ENCODE data around the gene ITPR1.
"Not testable (repeated sequence)": the region's sequence is repeated elsewhere in the genome, so short reads cannot be mapped to it uniquely, and the experiment has no call there.

ITPR1 gene

DNA sequence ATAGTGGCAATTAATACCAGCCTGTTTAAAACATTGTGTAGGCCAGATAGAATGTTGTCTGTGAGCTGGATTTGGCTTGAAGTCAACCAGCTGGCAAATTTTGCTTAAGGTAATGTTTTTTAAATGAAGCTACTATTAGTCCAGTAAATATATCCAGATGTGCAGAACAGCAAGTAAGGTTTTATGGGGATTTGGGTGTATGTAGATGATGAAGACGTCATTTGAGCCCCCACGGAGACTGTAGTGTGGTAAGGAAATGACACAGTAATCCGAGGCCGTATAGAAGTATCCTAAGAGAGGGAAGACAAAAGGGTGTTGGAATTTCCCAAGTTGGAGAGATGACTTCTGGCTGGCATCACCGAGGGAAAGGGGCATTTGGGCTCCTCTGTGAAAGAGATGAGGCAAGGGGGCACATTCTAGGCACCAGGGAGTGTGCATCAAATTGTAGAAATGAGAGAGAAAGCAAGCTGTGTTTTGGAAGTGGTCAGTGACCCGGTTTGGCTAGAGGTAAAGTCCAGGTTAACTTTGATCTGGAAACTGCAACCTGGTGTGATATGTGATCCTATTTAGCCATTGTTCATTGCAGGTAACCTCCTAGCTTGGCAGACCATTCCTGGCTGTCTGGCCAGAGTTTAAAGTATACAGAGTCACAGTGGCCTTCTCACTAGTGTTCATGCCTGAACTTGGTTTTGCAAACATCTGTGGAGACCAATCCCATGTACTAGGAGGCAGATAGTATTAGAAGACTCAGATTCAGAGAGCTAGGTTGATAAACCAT, 104.2 kb downstream of the ITPR1 start:
- DNase-seq (ENCODE audit: insufficient read length, low spot score) (no peak), FAIRE-seq (no peak)
- TF ChIP-seq, protein P1, sequence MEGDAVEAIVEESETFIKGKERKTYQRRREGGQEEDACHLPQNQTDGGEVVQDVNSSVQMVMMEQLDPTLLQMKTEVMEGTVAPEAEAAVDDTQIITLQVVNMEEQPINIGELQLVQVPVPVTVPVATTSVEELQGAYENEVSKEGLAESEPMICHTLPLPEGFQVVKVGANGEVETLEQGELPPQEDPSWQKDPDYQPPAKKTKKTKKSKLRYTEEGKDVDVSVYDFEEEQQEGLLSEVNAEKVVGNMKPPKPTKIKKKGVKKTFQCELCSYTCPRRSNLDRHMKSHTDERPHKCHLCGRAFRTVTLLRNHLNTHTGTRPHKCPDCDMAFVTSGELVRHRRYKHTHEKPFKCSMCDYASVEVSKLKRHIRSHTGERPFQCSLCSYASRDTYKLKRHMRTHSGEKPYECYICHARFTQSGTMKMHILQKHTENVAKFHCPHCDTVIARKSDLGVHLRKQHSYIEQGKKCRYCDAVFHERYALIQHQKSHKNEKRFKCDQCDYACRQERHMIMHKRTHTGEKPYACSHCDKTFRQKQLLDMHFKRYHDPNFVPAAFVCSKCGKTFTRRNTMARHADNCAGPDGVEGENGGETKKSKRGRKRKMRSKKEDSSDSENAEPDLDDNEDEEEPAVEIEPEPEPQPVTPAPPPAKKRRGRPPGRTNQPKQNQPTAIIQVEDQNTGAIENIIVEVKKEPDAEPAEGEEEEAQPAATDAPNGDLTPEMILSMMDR (IDR thresholded peaks at IDR 0.05; ENCODE audit: insufficient read depth, missing control alignments), result no peak

DNA sequence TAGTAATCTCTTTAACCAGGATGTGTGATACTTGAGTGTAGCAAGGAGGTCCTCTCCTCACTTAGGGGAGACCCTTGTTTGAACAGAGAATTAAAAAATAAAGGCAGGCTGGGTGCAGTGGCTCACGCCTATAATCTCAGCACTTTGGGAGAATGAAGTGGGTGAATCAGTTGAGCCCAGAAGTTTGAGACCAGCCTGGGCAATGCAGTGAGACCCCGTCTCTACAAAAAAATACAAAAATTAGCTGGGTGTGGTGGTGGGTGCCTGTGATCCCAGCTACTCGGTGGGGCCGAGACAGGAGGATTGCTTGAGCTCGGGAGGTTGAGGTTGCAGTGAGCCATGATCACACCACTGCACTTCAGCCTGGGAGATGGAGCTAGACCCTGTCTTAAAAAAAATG, 105.1 kb downstream of the ITPR1 start:
- not testable (repeated sequence) for FAIRE-seq; DNase-seq (ENCODE audit: insufficient read length, low spot score)

DNA sequence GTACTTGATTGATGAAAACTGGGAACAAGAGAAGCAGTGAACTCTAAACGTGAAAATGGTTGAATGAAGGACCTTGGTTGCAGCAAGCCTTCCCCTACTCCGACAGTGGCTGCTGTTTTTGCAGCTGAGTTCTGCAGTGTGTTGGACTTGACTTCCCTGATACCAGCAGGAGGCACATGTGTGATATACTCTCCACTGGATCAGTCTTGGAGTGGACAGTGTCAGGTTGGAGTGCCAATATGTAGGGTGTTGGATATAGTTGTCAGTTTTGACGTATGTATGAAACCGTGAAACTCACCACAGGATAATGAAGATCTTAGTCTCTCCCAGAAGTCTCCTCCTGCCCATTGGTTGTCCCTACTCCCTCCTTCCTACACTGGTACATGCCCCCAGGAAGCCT, 106.5 kb downstream of the ITPR1 start:
- FAIRE-seq (no peak), DNase-seq (ENCODE audit: insufficient read length, low spot score) (no peak)
- TF ChIP-seq, protein P1 (IDR thresholded peaks at IDR 0.05; ENCODE audit: insufficient read depth, missing control alignments), result no peak

DNA sequence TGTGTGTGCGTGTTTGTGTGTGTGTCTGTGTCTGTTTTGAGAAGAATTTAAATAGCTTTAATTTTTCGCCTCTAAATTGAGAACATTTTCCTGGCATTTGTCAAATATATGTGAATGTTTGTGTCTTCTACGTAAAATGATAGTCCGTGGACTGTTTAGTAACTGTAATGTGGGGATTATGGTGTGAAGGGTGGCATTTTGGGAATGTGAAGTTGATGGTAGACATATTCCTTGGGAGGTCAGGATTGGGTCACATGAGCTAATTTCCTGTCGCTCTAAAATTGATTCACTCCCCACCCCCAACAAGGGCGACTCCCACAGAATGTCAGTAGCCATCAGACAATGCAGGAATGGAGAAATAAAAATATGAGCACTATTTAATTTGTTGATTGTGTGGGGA, 107.3 kb downstream of the ITPR1 start:
- no peak for FAIRE-seq
- TF ChIP-seq, protein P1 (IDR thresholded peaks at IDR 0.05; ENCODE audit: insufficient read depth, missing control alignments), result no peak
- no peak for DNase-seq (ENCODE audit: insufficient read length, low spot score)

DNA sequence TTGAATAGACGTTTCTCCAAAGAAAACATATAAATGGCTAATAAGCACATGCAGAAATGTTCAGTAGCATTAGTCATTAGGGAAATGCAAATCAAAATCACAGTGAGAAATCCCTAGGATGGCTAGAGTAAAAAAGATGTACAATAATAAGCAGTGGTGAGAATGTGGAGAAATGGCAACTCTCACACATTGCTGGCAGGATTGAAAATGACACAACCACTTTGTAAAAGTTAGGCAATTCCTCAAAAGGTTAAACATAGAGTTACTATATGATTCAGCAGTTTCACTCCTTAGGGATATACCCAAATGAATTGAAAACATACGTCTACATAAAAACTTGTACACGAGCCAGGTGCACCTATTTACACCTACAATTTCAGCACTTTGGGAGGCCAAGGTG, 108.7 kb downstream of the ITPR1 start:
- FAIRE-seq, result no peak
- no peak for DNase-seq (ENCODE audit: insufficient read length, low spot score)

DNA sequence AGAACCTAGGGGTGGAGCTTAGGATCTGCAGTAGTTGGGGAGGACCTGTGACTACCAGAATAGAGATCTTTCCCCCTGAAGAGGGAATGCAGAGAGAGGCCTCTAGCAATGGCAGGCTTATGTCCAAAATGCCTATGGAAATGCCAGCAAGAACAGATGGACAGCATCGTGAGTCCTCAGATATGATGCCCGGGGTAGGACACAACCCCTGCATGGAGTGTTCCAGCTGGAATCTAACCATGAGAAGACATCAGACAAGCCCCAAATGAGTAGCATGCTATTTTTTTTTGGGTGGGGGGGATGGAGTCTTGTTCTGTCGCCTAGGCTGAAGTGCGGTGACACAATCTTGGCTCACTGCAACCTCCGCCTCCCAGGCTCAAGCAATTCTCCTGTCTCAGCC, 111.5 kb downstream of the ITPR1 start:
- FAIRE-seq, result no peak
- no peak for DNase-seq (ENCODE audit: insufficient read length, low spot score)
- TF ChIP-seq, protein P1 (IDR thresholded peaks at IDR 0.05; ENCODE audit: insufficient read depth, missing control alignments), result no peak

More for the DNA sequence above, 108.7 kb downstream of the ITPR1 start:
- TF ChIP-seq, protein P1 (IDR thresholded peaks at IDR 0.05; ENCODE audit: insufficient read depth, missing control alignments), result no peak

DNA sequence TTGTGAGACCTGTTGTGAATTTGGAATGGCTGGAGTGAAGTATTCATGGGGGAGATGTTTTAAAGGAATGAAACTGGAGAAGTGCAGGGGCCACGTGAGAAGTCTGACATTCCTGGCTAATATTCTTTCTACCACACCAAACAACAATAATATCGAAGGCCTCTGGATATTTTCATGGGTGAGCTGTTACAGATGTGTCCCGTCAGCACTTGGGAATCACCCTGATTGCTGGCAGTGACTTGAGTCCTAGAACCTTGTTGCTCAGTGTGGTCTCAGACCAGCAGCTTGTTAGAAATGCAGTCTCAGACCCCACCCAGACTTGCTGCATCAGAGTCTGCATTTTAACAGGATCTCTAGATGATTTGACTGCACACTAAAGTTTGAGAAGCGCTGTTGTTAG, 113.8 kb downstream of the ITPR1 start:
- DNase-seq (ENCODE audit: insufficient read length, low spot score) (no peak), FAIRE-seq (no peak)
- TF ChIP-seq, protein P1 (IDR thresholded peaks at IDR 0.05; ENCODE audit: insufficient read depth, missing control alignments), result no peak

All from D721Med (cell line).